Mucosa of stomach (tissue), 1 donor: ENCODE data around the gene PRELID1.

ENCODE experiments used
- H3K27me3 ChIP-seq: one replicate; pipeline ENCODE4 v1.7.0; 2013; ENCODE audit warnings: mild to moderate bottlenecking, low read length; ENCODE audit not compliant: control insufficient read depth, insufficient read depth
- H3K36me3 ChIP-seq: one replicate; pipeline ENCODE4 v1.7.0; 2013; ENCODE audit warnings: low read length; ENCODE audit not compliant: control insufficient read depth, insufficient read depth
- H3K4me1 ChIP-seq: one replicate; pipeline ENCODE4 v1.7.0; 2013; ENCODE audit warnings: mild to moderate bottlenecking, low read length; ENCODE audit not compliant: control insufficient read depth, insufficient read depth
- H3K4me3 ChIP-seq: one replicate; pipeline ENCODE4 v1.7.0; 2013; ENCODE audit warnings: low read length
- H3K9ac ChIP-seq: one replicate; pipeline ENCODE4 v1.7.0; 2013; ENCODE audit warnings: mild to moderate bottlenecking, low read length, moderate library complexity
- H3K9me3 ChIP-seq: one replicate; pipeline ENCODE4 v1.7.0; 2013; ENCODE audit warnings: mild to moderate bottlenecking, low read length, moderate library complexity; ENCODE audit not compliant: control insufficient read depth
- donor health status: Pancreatic carcinoma.

Gene PRELID1

GRCh38 chr5:177320879-177321278 lies 17.3 kb downstream of the PRELID1 start:
- Histone ChIP-seq H3K4me1 (peaks cover 7% of the 10 kb centered on the region), H3K9ac (no peak overlapping the region), H3K27me3 (no peaks in the 10 kb centered on the region), H3K36me3 (no peaks in the 10 kb centered on the region), H3K9me3 (no peaks in the 10 kb centered on the region), H3K4me3 (no peak overlapping the region)

GRCh38 chr5:177325868-177326381 lies 22.3 kb downstream of the PRELID1 start:
- no peaks in the 10 kb centered on the region for H3K9me3 ChIP-seq
- H3K9ac ChIP-seq: peak overlapping the region; percentile 31
- no peaks in the 10 kb centered on the region for H3K27me3 ChIP-seq
- H3K36me3 ChIP-seq: no peaks in the 10 kb centered on the region
- H3K4me1 ChIP-seq: peaks cover 15% of the 10 kb centered on the region
- H3K4me3 ChIP-seq: no peak overlapping the region

GRCh38 chr5:177327539-177328522 lies 24.2 kb downstream of the PRELID1 start:
- Histone ChIP-seq H3K4me3 (no peak overlapping the region), H3K9ac (peak overlapping the region; percentile 15), H3K27me3 (no peaks in the 10 kb centered on the region), H3K4me1 (peaks cover 15% of the 10 kb centered on the region), H3K36me3 (peaks cover 3% of the 10 kb centered on the region), H3K9me3 (no peaks in the 10 kb centered on the region)

- Histone ChIP-seq H3K27me3 (no peaks in the 10 kb centered on the region), H3K36me3 (peaks cover 10% of the 10 kb centered on the region), H3K4me3 (no peak overlapping the region), H3K9me3 (no peaks in the 10 kb centered on the region), H3K4me1 (peaks cover 15% of the 10 kb centered on the region), H3K9ac (no peak overlapping the region)
Observed at GRCh38 chr5:177328545-177329231, 25.1 kb downstream of the PRELID1 start.

GRCh38 chr5:177329883-177330282 lies 26.3 kb downstream of the PRELID1 start:
- H3K9ac ChIP-seq: no peak overlapping the region
- H3K36me3 ChIP-seq: peaks cover 19% of the 10 kb centered on the region
- H3K9me3 ChIP-seq: no peaks in the 10 kb centered on the region
- no peaks in the 10 kb centered on the region for H3K27me3 ChIP-seq
- peaks cover 15% of the 10 kb centered on the region for H3K4me1 ChIP-seq
- H3K4me3 ChIP-seq: no peak overlapping the region

GRCh38 chr5:177330991-177331842 lies 27.6 kb downstream of the PRELID1 start:
- H3K4me1 ChIP-seq: peaks cover 4% of the 10 kb centered on the region
- no peak overlapping the region for H3K9ac ChIP-seq
- no peak overlapping the region for H3K4me3 ChIP-seq
- H3K27me3 ChIP-seq: no peaks in the 10 kb centered on the region
- no peaks in the 10 kb centered on the region for H3K9me3 ChIP-seq
- peaks cover 28% of the 10 kb centered on the region for H3K36me3 ChIP-seq

GRCh38 chr5:177332031-177332895 lies 28.7 kb downstream of the PRELID1 start:
- peaks cover 3% of the 10 kb centered on the region for H3K4me1 ChIP-seq
- H3K36me3 ChIP-seq: peaks cover 29% of the 10 kb centered on the region
- H3K9ac ChIP-seq: no peak overlapping the region
- no peak overlapping the region for H3K4me3 ChIP-seq
- H3K9me3 ChIP-seq: no peaks in the 10 kb centered on the region
- no peaks in the 10 kb centered on the region for H3K27me3 ChIP-seq

GRCh38 chr5:177332896-177333260 lies 29.3 kb downstream of the PRELID1 start:
- Histone ChIP-seq H3K4me1 (no peaks in the 10 kb centered on the region), H3K36me3 (peaks cover 29% of the 10 kb centered on the region), H3K9me3 (no peaks in the 10 kb centered on the region), H3K9ac (no peak overlapping the region), H3K27me3 (no peaks in the 10 kb centered on the region), H3K4me3 (no peak overlapping the region)

GRCh38 chr5:177333420-177334154 lies 30.0 kb downstream of the PRELID1 start:
- H3K4me1 ChIP-seq: no peaks in the 10 kb centered on the region
- peaks cover 29% of the 10 kb centered on the region for H3K36me3 ChIP-seq
- H3K9me3 ChIP-seq: no peaks in the 10 kb centered on the region
- no peaks in the 10 kb centered on the region for H3K27me3 ChIP-seq
- H3K4me3 ChIP-seq: no peak overlapping the region
- H3K9ac ChIP-seq: no peak overlapping the region

- Histone ChIP-seq H3K27me3 (no peaks in the 10 kb centered on the region), H3K4me3 (no peak overlapping the region), H3K9ac (no peak overlapping the region), H3K36me3 (peaks cover 29% of the 10 kb centered on the region), H3K4me1 (no peaks in the 10 kb centered on the region), H3K9me3 (no peaks in the 10 kb centered on the region)
Observed at GRCh38 chr5:177334155-177334551, 30.6 kb downstream of the PRELID1 start.
